NCI-H526 (cell line): ENCODE results near the gene RAD21L1.
"Not testable (repeated sequence)": the region's sequence is repeated elsewhere in the genome, so short reads cannot be mapped to it uniquely, and the experiment has no call there.

Experiments
- DNase-seq, 2 experiments: peaks; one replicate each; lab custom pipeline; 2025; lab: John Stamatoyannopoulos, UW

The RAD21L1 gene

GRCh38 chr20:1229541-1229940 is 3.7 kb downstream of the RAD21L1 start:
- no peak for DNase-seq

- DNase-seq = no peak
Measured at GRCh38 chr20:1232286-1233111, 6.7 kb downstream of the RAD21L1 start.

GRCh38 chr20:1240549-1240948 is 14.7 kb downstream of the RAD21L1 start:
- no peak for DNase-seq

- no peak for DNase-seq
Measured at GRCh38 chr20:1241456-1241855, 15.6 kb downstream of the RAD21L1 start.

- DNase-seq = no peak
Measured at GRCh38 chr20:1242099-1242498, 16.3 kb downstream of the RAD21L1 start.

- no peak for DNase-seq
Measured at GRCh38 chr20:1242530-1242929, 16.7 kb downstream of the RAD21L1 start.

GRCh38 chr20:1245578-1245977 is 19.7 kb downstream of the RAD21L1 start:
- DNase-seq = no peak

- no peak for DNase-seq
Measured at GRCh38 chr20:1247689-1248088, 21.8 kb downstream of the RAD21L1 start.

- not testable (repeated sequence) for DNase-seq
Measured at GRCh38 chr20:1250282-1250681, 24.4 kb downstream of the RAD21L1 start.

- DNase-seq = no peak
Measured at GRCh38 chr20:1252416-1252815, 26.6 kb downstream of the RAD21L1 start.

GRCh38 chr20:1254254-1254653 is 28.4 kb downstream of the RAD21L1 start:
- no peak for DNase-seq

- DNase-seq = no peak
Measured at GRCh38 chr20:1255675-1256074, 29.8 kb downstream of the RAD21L1 start.

- DNase-seq = no peak
Measured at GRCh38 chr20:1263853-1264252, 38.0 kb downstream of the RAD21L1 start.

GRCh38 chr20:1264727-1265126 is 38.9 kb downstream of the RAD21L1 start:
- no peak for DNase-seq

- no peak for DNase-seq
Measured at GRCh38 chr20:1265226-1265915, 39.5 kb downstream of the RAD21L1 start.

GRCh38 chr20:1265916-1266166 is 40.0 kb downstream of the RAD21L1 start:
- DNase-seq = no peak

GRCh38 chr20:1266167-1266973 is 40.5 kb downstream of the RAD21L1 start, which contains the start of gene SNPH:
TSS of gene SNPH (plus strand) at chr20:1266294. CDS start at chr20:1296240, 29,946 bp downstream.
- peak; percentile 50 to 88 for DNase-seq

- DNase-seq = no peak
Measured at GRCh38 chr20:1267161-1267560, 41.3 kb downstream of the RAD21L1 start.

- no peak for DNase-seq
Measured at GRCh38 chr20:1267809-1268374, 42.0 kb downstream of the RAD21L1 start.

GRCh38 chr20:1269235-1269634 is 43.4 kb downstream of the RAD21L1 start:
- DNase-seq = no peak

- DNase-seq = no peak
Measured at GRCh38 chr20:1269850-1270249, 44.0 kb downstream of the RAD21L1 start.

- no peak for DNase-seq
Measured at GRCh38 chr20:1272368-1273100, 46.7 kb downstream of the RAD21L1 start.
